SK-N-SH treated with all-trans-retinoic acid at 6 μM for 48 hours (cell line): ENCODE measurements around the gene TBC1D12.

Source experiments
- ATAC-seq: fragments of 200-7000 bp; cut with Tn5 transposase; 3 replicates; pipeline ENCODE4 v1.9.1; 2020; ENCODE audit warnings: mild to moderate bottlenecking, moderate library complexity
- ARNTL ChIP-seq: fragments of 450-650 bp; formaldehyde crosslinking; IDR thresholded peaks from 2 replicates; pipeline ENCODE4 v1.5.0; 2020; ENCODE audit warnings: low read depth, mild to moderate bottlenecking, moderate library complexity, borderline replicate concordance
- BACH2 ChIP-seq: fragments of 250-450 bp; sonication (Bioruptor Pico); IDR thresholded peaks from 2 replicates; pipeline ENCODE4 v1.9.0; 2021; ENCODE audit warnings: mild to moderate bottlenecking, borderline replicate concordance
- CSDC2 ChIP-seq: fragments of 250-450 bp; sonication (Bioruptor Pico); IDR thresholded peaks from 2 replicates; pipeline ENCODE4 v1.5.0; 2020; ENCODE audit warnings: mild to moderate bottlenecking, moderate library complexity
- GLIS3 ChIP-seq: fragments of 250-450 bp; sonication (Bioruptor Pico); IDR thresholded peaks from 2 replicates; pipeline ENCODE4 v1.5.0; 2020; ENCODE audit warnings: mild to moderate bottlenecking, moderate library complexity
- ISL1 ChIP-seq: fragments of 250-450 bp; sonication (Bioruptor Pico); IDR thresholded peaks from 2 replicates; pipeline ENCODE4 v2.1.2; 2022; ENCODE audit warnings: mild to moderate bottlenecking, moderate library complexity
- OSR1 ChIP-seq: fragments of 250-450 bp; sonication (Bioruptor Pico); IDR thresholded peaks from 2 replicates; pipeline ENCODE4 v1.8.0; 2022; ENCODE audit warnings: moderate library complexity, mild to moderate bottlenecking, inconsistent platforms
- PPARA ChIP-seq: fragments of 250-450 bp; sonication (Bioruptor Pico); IDR thresholded peaks from 2 replicates; pipeline ENCODE4 v1.5.0; 2020; ENCODE audit warnings: mild to moderate bottlenecking, borderline replicate concordance
- RARB ChIP-seq: fragments of 250-450 bp; sonication (Bioruptor Pico); IDR thresholded peaks from 2 replicates; pipeline ENCODE4 v1.8.0; 2021; ENCODE audit warnings: mild to moderate bottlenecking, moderate library complexity
- SNAI2 ChIP-seq: fragments of 250-450 bp; sonication (Bioruptor Pico); IDR thresholded peaks from 2 replicates; pipeline ENCODE4 v1.5.0; 2020; ENCODE audit warnings: mild to moderate bottlenecking, moderate library complexity
- TCF4 ChIP-seq: fragments of 250-450 bp; sonication (Bioruptor Pico); IDR thresholded peaks from 2 replicates; pipeline ENCODE4 v1.8.0; 2021; ENCODE audit warnings: mild to moderate bottlenecking, moderate library complexity, borderline replicate concordance
- TOX ChIP-seq: fragments of 250-450 bp; sonication (Bioruptor Pico); IDR thresholded peaks from 2 replicates; pipeline ENCODE4 v1.8.0; 2021; ENCODE audit warnings: mild to moderate bottlenecking, moderate library complexity, borderline replicate concordance
- ZC3H10 ChIP-seq: fragments of 250-450 bp; sonication (Bioruptor Pico); IDR thresholded peaks from 2 replicates; pipeline ENCODE4 v1.5.1; 2021; ENCODE audit warnings: mild to moderate bottlenecking, moderate library complexity
- ZFP3 ChIP-seq: fragments of 250-450 bp; sonication (Bioruptor Pico); IDR thresholded peaks from 2 replicates; pipeline ENCODE4 v1.5.0; 2020; ENCODE audit warnings: mild to moderate bottlenecking, moderate library complexity
- ZFP30 ChIP-seq: fragments of 450-650 bp; formaldehyde crosslinking; IDR thresholded peaks from 2 replicates; pipeline ENCODE4 v1.5.0; 2022; ENCODE audit warnings: mild to moderate bottlenecking, moderate library complexity
- ZNF565 ChIP-seq: fragments of 450-650 bp; formaldehyde crosslinking; conservative IDR thresholded peaks from 2 replicates; pipeline ENCODE4 v1.5.0; 2020; ENCODE audit warnings: low read depth, mild to moderate bottlenecking, moderate library complexity
- ZNF70 ChIP-seq: fragments of 450-650 bp; formaldehyde crosslinking; IDR thresholded peaks from 2 replicates; pipeline ENCODE4 v1.5.0; 2020; ENCODE audit warnings: mild to moderate bottlenecking, moderate library complexity
- ZNF8 ChIP-seq: fragments of 450-650 bp; formaldehyde crosslinking; IDR thresholded peaks from 2 replicates; pipeline ENCODE4 v1.5.0; 2020; ENCODE audit warnings: mild to moderate bottlenecking, moderate library complexity
- TF ChIP-seq, protein P1 (sequence below): fragments of 250-450 bp; sonication (Bioruptor Pico); IDR thresholded peaks from 2 replicates; pipeline ENCODE4 v1.5.1; 2021; ENCODE audit warnings: mild to moderate bottlenecking, moderate library complexity
- TF ChIP-seq, protein P2 (sequence below): fragments of 250-450 bp; sonication (Bioruptor Pico); IDR thresholded peaks from 2 replicates; pipeline ENCODE4 v1.8.0; 2020; ENCODE audit warnings: mild to moderate bottlenecking, moderate library complexity, borderline replicate concordance
- TF ChIP-seq, protein P3 (sequence below): fragments of 250-450 bp; sonication (Bioruptor Pico); IDR thresholded peaks from 2 replicates; pipeline ENCODE4 v1.5.1; 2020; ENCODE audit warnings: low read depth, mild to moderate bottlenecking, moderate library complexity
- TF ChIP-seq, protein P4 (sequence below): fragments of 250-450 bp; sonication (Bioruptor Pico); IDR thresholded peaks from 2 replicates; pipeline ENCODE4 v1.8.0; 2021; ENCODE audit warnings: low read depth, mild to moderate bottlenecking, moderate library complexity, borderline replicate concordance

TBC1D12 gene

DNA sequence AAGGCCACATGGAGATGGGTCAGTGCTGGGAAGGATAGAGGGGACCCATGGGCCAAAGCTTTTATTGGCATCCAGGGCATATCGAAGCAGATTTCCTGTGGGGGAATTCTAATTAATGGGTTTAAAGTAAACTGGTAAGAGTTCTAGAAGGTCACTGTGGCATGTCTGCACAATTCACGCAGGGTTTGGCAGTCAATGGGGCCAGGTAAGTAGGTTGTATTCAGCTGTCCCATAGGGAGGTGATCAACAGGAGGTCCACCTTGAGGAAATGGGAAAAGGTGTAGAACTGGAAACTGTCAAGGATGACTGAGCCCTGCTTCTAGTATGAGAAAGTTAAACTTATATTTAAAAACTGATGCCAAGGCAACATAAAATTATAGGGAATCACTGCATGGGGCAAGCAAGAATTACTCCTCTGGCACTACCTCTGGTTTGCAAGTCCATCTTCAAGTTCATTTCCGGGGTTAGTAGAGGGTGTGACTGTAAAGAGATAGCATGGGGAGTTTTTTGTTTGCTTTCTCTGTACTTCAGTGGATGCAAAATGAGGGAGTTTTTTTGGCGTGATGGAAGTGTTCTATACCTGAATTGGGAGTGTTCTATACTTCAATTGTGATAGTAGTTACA, 22.5 kb downstream of the TBC1D12 start:
- ATAC-seq, result no peak
- TF ChIP-seq TCF4 (CRISPR knock-in tag), result no peak
- no peak for TF ChIP-seq PPARA (CRISPR knock-in tag)
- TF ChIP-seq OSR1 (CRISPR knock-in tag), result no peak
- TF ChIP-seq ZNF70, result no peak
- TF ChIP-seq ZNF565 (CRISPR knock-in tag), result no peak
- no peak for TF ChIP-seq BACH2
- TF ChIP-seq, protein P1, sequence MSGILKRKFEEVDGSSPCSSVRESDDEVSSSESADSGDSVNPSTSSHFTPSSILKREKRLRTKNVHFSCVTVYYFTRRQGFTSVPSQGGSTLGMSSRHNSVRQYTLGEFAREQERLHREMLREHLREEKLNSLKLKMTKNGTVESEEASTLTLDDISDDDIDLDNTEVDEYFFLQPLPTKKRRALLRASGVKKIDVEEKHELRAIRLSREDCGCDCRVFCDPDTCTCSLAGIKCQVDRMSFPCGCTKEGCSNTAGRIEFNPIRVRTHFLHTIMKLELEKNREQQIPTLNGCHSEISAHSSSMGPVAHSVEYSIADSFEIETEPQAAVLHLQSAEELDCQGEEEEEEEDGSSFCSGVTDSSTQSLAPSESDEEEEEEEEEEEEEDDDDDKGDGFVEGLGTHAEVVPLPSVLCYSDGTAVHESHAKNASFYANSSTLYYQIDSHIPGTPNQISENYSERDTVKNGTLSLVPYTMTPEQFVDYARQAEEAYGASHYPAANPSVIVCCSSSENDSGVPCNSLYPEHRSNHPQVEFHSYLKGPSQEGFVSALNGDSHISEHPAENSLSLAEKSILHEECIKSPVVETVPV, result no peak
- no peak for TF ChIP-seq ZC3H10 (CRISPR knock-in tag)
- TF ChIP-seq, protein P2, sequence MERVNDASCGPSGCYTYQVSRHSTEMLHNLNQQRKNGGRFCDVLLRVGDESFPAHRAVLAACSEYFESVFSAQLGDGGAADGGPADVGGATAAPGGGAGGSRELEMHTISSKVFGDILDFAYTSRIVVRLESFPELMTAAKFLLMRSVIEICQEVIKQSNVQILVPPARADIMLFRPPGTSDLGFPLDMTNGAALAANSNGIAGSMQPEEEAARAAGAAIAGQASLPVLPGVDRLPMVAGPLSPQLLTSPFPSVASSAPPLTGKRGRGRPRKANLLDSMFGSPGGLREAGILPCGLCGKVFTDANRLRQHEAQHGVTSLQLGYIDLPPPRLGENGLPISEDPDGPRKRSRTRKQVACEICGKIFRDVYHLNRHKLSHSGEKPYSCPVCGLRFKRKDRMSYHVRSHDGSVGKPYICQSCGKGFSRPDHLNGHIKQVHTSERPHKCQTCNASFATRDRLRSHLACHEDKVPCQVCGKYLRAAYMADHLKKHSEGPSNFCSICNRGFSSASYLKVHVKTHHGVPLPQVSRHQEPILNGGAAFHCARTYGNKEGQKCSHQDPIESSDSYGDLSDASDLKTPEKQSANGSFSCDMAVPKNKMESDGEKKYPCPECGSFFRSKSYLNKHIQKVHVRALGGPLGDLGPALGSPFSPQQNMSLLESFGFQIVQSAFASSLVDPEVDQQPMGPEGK (CRISPR knock-in tag), result no peak
- TF ChIP-seq TOX (CRISPR knock-in tag), result no peak
- no peak for TF ChIP-seq ISL1 (CRISPR knock-in tag)
- TF ChIP-seq GLIS3 (CRISPR knock-in tag), result no peak
- TF ChIP-seq SNAI2 (CRISPR knock-in tag), result no peak

DNA sequence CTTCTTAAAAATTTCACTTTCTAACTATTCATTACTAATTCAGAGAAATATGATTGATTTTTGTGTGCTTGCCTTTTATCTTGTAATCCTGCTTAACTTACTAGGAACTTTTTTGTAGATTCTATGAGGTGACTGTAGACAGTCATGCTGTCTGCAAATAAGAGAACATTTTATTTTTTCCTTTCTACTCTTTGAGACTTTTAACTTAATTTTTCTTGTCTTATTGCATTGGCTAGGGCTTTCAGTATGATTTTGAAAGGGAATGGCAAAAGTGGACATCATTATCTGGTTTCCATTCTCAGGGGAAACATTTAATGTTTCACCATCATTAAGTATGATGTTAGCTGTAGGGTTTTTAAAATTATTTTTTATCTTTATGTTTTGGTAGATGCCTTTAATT, 23.6 kb downstream of the TBC1D12 start:
- no peak for ATAC-seq
- TF ChIP-seq BACH2, result no peak
- TF ChIP-seq OSR1 (CRISPR knock-in tag), result no peak
- no peak for TF ChIP-seq SNAI2 (CRISPR knock-in tag)
- no peak for TF ChIP-seq ZNF8 (CRISPR knock-in tag)
- TF ChIP-seq PPARA (CRISPR knock-in tag), result no peak
- TF ChIP-seq ZNF70, result no peak

DNA sequence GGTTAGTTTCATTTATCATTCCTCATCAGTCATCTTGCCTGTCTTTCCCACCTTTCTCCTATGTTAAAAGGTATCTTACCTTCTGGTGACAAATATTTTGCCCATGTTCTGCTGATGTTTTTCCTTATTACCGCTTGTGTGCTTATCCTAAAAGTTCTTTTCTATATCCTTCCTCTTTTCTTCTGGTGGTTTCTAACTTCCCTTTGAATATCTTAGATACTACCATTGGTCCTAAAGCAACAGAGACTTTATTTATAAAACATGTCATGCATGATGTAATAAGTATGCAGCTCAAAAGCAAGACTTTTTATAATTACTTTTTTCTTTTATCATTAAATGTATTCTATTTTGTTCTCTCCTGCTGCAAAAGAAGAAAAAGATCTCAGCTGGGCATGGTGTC, 24.8 kb downstream of the TBC1D12 start:
- ATAC-seq, result no peak
- TF ChIP-seq ZFP3 (CRISPR knock-in tag), result no peak
- no peak for TF ChIP-seq ZNF565 (CRISPR knock-in tag)
- TF ChIP-seq TOX (CRISPR knock-in tag), result no peak
- TF ChIP-seq, protein P3, sequence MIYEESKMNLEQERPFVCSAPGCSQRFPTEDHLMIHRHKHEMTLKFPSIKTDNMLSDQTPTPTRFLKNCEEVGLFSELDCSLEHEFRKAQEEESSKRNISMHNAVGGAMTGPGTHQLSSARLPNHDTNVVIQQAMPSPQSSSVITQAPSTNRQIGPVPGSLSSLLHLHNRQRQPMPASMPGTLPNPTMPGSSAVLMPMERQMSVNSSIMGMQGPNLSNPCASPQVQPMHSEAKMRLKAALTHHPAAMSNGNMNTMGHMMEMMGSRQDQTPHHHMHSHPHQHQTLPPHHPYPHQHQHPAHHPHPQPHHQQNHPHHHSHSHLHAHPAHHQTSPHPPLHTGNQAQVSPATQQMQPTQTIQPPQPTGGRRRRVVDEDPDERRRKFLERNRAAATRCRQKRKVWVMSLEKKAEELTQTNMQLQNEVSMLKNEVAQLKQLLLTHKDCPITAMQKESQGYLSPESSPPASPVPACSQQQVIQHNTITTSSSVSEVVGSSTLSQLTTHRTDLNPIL (CRISPR knock-in tag), result no peak
- no peak for TF ChIP-seq ZFP30 (CRISPR knock-in tag)
- TF ChIP-seq, protein P2 (CRISPR knock-in tag), result no peak
- TF ChIP-seq, protein P1, result no peak
- no peak for TF ChIP-seq ZNF8 (CRISPR knock-in tag)
- TF ChIP-seq, protein P4, sequence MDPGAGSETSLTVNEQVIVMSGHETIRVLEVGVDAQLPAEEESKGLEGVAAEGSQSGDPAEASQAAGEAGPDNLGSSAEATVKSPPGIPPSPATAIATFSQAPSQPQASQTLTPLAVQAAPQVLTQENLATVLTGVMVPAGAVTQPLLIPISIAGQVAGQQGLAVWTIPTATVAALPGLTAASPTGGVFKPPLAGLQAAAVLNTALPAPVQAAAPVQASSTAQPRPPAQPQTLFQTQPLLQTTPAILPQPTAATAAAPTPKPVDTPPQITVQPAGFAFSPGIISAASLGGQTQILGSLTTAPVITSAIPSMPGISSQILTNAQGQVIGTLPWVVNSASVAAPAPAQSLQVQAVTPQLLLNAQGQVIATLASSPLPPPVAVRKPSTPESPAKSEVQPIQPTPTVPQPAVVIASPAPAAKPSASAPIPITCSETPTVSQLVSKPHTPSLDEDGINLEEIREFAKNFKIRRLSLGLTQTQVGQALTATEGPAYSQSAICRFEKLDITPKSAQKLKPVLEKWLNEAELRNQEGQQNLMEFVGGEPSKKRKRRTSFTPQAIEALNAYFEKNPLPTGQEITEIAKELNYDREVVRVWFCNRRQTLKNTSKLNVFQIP (CRISPR knock-in tag), result no peak
- TF ChIP-seq CSDC2, result no peak
- TF ChIP-seq ARNTL (CRISPR knock-in tag), result no peak
- TF ChIP-seq RARB (CRISPR knock-in tag), result no peak
- no peak for TF ChIP-seq OSR1 (CRISPR knock-in tag)
- TF ChIP-seq SNAI2 (CRISPR knock-in tag), result no peak
- TF ChIP-seq TCF4 (CRISPR knock-in tag), result no peak
